ENCODE measurements around the gene JMJD8.

DNA sequence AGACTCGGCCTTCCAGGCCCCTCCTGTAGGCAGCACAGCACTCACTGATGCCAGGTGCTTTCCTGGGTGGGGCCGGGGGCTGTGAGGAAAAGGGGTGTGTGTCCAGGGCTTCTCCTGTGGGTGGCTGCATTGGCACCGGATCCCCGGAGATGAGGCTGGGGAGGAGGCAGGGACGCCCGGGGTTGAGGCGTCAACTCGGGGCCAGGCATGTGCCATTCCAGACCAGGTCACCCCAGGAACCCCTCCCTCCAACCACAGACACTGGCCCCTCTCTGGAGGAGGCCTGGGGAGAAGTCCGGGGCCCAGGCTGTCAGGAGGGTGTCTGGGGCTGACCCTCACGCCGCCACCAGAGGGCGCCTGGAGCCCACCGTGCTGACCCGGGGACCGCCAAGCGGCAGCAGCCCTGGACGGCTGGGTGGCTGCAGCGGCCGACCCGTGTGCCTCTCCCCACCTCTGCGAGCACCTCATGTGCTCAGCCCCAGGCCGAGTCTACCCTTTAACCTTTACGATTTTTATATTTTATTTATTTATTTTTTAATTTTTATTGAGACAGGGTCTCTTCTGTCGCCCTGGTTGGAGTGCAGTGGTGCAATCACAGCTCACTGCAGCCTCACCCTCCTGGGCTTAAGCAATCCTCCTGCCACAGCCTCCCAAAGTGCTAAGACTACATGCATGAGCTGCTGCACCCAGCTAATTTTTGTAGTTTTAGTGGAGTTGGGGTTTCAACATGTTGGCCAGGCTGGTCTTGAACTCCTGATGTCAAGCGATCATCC is 27.6 kb upstream of the JMJD8 start:
- TF ChIP-seq, protein P1, sequence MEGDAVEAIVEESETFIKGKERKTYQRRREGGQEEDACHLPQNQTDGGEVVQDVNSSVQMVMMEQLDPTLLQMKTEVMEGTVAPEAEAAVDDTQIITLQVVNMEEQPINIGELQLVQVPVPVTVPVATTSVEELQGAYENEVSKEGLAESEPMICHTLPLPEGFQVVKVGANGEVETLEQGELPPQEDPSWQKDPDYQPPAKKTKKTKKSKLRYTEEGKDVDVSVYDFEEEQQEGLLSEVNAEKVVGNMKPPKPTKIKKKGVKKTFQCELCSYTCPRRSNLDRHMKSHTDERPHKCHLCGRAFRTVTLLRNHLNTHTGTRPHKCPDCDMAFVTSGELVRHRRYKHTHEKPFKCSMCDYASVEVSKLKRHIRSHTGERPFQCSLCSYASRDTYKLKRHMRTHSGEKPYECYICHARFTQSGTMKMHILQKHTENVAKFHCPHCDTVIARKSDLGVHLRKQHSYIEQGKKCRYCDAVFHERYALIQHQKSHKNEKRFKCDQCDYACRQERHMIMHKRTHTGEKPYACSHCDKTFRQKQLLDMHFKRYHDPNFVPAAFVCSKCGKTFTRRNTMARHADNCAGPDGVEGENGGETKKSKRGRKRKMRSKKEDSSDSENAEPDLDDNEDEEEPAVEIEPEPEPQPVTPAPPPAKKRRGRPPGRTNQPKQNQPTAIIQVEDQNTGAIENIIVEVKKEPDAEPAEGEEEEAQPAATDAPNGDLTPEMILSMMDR (conservative IDR thresholded peaks at IDR 0.05; ENCODE audit: low read length) = peak; percentile 84
- TF ChIP-seq EZH2phosphoT487 (IDR thresholded peaks at IDR 0.05; ENCODE audit: borderline replicate concordance, low read depth, low read length) = no peak
